Measurements from ENCODE around the gene KANSL1.

- TF ChIP-seq CTCF (conservative IDR thresholded peaks at IDR 0.05; ENCODE audit: low read depth in 2 of 2) (no peak), EZH2 (IDR thresholded peaks at IDR 0.05; ENCODE audit: low read depth, unreplicated experiment) (no peak), EZH2phosphoT487 (IDR thresholded peaks at IDR 0.05; ENCODE audit: unreplicated experiment) (no peak), JUNB (IDR thresholded peaks at IDR 0.05; ENCODE audit: unreplicated experiment) (no peak), STAT1 (IDR thresholded peaks at IDR 0.05; ENCODE audit: unreplicated experiment) (no peak)
Observed at GRCh38 chr17:46150216-46150963, 42.8 kb downstream of the KANSL1 start.
